Kidney (tissue), 14 donors: Measurements from ENCODE around the gene TMEM240. TPM values are rescaled to one million over a fixed set of nuclear protein-coding genes. Genes with fewer than 3 reads are reported as not detected.

Experiments
- DNase-seq, 5 donors: peaks; one replicate each; pipeline ENCODE4 v3.0.0-alpha.2; 2013 to 2020
- FAIRE-seq: peaks from 2 replicates; lab custom pipeline; 2012; peaks lifted over from hg19 to GRCh38; lab: Jason Lieb, UNC
- H3K27ac ChIP-seq, 2 donors: one replicate each; pipeline ENCODE4 v1.7.0; 2013; ENCODE audit warnings: low read depth in 2 of 2, low read length in 2 of 2, inconsistent platforms in 1 of 2
- H3K27me3 ChIP-seq: one replicate; pipeline ENCODE4 v1.7.1; 2013; ENCODE audit warnings: low read length, inconsistent platforms; ENCODE audit not compliant: control insufficient read depth, insufficient read depth
- H3K36me3 ChIP-seq, 3 donors: one replicate each; pipeline versions ENCODE4 v1.7.0 to v1.7.1; 2013; ENCODE audit warnings: low read length in 3 of 3, control low read depth in 1 of 3, inconsistent platforms in 1 of 3; ENCODE audit not compliant: insufficient read depth in 3 of 3, control insufficient read depth in 2 of 3
- H3K4me1 ChIP-seq, 3 donors: one replicate each; pipeline versions ENCODE4 v1.7.0 to v1.7.1; 2013; ENCODE audit warnings: low read length in 3 of 3, inconsistent platforms in 1 of 3, low read depth in 1 of 3; ENCODE audit not compliant: control insufficient read depth in 2 of 3, insufficient read depth in 2 of 3
- H3K4me3 ChIP-seq, 3 donors: one replicate each; pipeline versions ENCODE4 v1.7.0 to v1.8.1; 2013; ENCODE audit warnings: low read length in 3 of 3, control low read depth in 1 of 3, inconsistent platforms in 1 of 3
- H3K9ac ChIP-seq, 3 donors: one replicate each; pipeline versions ENCODE4 v1.7.0 to v1.7.1; 2013; ENCODE audit warnings: low read length in 3 of 3, control low read depth in 1 of 3, inconsistent platforms in 1 of 3
- H3K9me3 ChIP-seq, 3 donors: one replicate each; pipeline versions ENCODE4 v1.7.0 to v1.7.1; 2013; ENCODE audit warnings: low read length in 3 of 3, control low read depth in 1 of 3, inconsistent platforms in 1 of 3; ENCODE audit not compliant: control insufficient read depth in 2 of 3, insufficient read depth in 1 of 3
- intact Hi-C: fragments of 100-400 bp; cut with DNase I; formaldehyde crosslinking; loops from one replicate; pipeline ENCODE4 v1.11.1; 2022
- polyA plus RNA-seq: library from polyadenylated mRNA; stranded (reverse); fragments of 350-450 nt; fragmentation: Illumina TruSeq; extraction: RNeasy Lipid Tissue Mini Kit (QIAGEN cat#74804); gene quantifications from one replicate; pipeline ENCODE4 v1.2.3, GENCODE V29; 2014; ENCODE audit warnings: low read depth, low replicate concordance; ENCODE audit not compliant: insufficient read depth
- total RNA-seq: library from RNA; stranded (reverse); fragmentation: NEBNext Ultra II Directional; extraction: Animal tissue kit (Norgen Biotek cat#: 25700); gene quantifications from one replicate; pipeline ENCODE4 v1.2.1, GENCODE V29; 2021
- TF ChIP-seq, protein P1 (sequence below): IDR thresholded peaks from 3 replicates; pipeline ENCODE4 v1.5.1; 2012; ENCODE audit warnings: mild to moderate bottlenecking, moderate library complexity, borderline replicate concordance; ENCODE audit not compliant: insufficient read depth; ENCODE audit errors: extremely low read depth
- donor health status: control.
- donor health status: control.
- donor health status: control.
- donor health status: control.
- donor health status: control.
- donor health status: DM: yes; HTN: yes; CAD: no.
- donor health status: Normal renal cell carcinoma (clear cell type).

TMEM240 gene
- total and polyA plus RNA-seq, 2 donors from 2014 or later: 1.7 to 1.9 TPM

DNA sequence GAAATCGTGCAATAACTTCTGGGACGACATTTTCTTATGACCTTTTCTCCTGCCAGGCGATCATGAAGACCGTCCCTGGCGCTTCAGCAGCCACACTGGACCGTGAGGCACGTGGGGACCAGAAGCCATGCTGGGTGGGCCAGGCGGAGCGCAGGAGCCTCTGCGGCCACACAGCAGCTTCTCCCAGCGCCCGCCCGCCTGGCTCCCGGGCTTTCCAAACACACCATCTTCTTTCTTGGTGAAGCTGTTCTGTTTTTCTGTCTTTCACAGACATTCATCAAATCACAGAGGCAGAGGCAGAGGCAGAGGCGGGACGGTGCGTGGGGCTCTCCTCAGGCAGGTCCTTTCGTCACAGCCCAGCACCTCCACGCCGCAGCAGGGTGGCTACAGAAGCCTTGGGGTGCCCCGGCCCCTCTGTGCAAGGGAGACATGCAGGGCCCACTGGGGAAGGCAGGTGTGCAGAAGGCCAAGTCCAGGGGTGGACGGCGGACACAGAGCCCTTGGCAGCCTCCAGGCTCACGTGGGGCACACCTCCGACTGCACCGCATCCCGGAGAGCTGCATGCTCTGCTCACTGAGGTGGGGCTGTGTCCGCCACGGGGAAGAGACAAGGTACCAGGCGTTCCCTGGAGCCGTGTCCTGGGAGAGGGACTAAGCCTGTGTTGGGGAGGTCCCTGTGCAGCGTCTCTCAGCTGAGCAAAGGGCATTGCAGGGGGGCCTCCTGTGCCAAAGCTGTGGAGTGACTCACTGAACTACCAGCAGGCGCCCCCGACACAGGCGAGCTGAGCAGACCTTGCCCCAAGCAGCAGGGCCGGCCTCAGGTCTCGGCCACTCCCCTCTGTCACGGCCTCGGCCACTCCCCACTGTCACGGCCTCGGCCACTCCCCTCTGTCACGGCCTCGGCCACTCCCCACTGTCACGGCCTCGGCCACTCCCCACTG is 2.6 kb upstream of the TMEM240 start:
- H3K27ac ChIP-seq: no peak overlapping the region
- FAIRE-seq: no peak

DNA sequence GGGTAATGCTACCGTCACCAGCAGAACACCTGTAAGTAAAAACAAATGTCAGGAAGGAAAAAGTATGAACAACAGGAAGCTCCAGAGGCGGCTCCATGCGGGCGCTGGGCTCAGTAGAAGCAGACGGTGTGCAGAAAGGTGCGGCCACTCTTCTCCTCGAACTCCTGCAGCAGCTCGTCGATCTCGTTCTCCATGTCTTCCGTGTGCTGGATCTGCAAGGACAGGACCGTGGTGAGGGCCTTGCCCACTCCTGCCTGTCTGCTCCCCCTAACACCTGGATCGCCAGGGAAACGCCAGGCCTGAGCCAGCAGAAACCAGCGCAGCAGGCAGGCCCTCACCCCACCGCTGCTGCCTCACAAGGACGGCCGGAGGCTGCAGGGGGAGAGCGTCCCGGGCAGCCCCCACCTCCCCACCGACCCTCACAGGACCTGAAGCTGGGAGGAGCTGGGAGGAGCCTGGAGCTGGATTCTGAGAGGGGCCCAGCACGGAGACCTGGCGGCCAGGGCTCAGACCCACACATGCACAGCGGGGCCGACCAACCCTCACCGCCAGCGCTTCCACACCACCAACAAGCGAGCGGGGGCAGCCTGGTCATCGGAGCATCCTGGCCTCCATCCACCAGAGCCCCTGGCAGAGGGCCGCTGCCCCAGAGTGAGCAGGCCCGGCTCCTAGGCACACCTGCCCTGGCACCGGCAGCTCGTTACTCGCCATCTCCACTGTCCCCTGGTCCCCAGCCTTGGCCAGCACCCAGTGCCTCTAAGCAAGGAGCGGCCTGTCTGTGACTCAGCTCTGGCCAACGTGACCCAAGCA is 1.7 kb upstream of the TMEM240 start:
- no peaks in the 10 kb centered on the region for H3K27me3 ChIP-seq
- no peaks in the 10 kb centered on the region for H3K9me3 ChIP-seq
- peaks cover 0 to 8% (median 0%) of the 10 kb centered on the region in 3 donors for H3K4me1 ChIP-seq
- no peak for FAIRE-seq
- no peak overlapping the region for H3K9ac ChIP-seq
- H3K4me3 ChIP-seq: no peak overlapping the region
- H3K36me3 ChIP-seq: peaks cover 0 to 3% (median 0%) of the 10 kb centered on the region in 3 donors
- peak in 1 of 5 donors; percentile 53 for DNase-seq
- no peak overlapping the region for H3K27ac ChIP-seq
- intact Hi-C loops: no loop called here
- TF ChIP-seq, protein P1, sequence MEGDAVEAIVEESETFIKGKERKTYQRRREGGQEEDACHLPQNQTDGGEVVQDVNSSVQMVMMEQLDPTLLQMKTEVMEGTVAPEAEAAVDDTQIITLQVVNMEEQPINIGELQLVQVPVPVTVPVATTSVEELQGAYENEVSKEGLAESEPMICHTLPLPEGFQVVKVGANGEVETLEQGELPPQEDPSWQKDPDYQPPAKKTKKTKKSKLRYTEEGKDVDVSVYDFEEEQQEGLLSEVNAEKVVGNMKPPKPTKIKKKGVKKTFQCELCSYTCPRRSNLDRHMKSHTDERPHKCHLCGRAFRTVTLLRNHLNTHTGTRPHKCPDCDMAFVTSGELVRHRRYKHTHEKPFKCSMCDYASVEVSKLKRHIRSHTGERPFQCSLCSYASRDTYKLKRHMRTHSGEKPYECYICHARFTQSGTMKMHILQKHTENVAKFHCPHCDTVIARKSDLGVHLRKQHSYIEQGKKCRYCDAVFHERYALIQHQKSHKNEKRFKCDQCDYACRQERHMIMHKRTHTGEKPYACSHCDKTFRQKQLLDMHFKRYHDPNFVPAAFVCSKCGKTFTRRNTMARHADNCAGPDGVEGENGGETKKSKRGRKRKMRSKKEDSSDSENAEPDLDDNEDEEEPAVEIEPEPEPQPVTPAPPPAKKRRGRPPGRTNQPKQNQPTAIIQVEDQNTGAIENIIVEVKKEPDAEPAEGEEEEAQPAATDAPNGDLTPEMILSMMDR: no peak

More for the DNA sequence above, 2.6 kb upstream of the TMEM240 start:
- DNase-seq: no peak
- Histone ChIP-seq H3K4me3 (no peak overlapping the region), H3K4me1 (peaks cover 0 to 8% (median 0%) of the 10 kb centered on the region in 3 donors), H3K36me3 (peaks cover 0 to 3% (median 0%) of the 10 kb centered on the region in 3 donors), H3K27me3 (no peaks in the 10 kb centered on the region), H3K9ac (no peak overlapping the region), H3K9me3 (no peaks in the 10 kb centered on the region)
- TF ChIP-seq, protein P1: no peak
- intact Hi-C loops: no loop called here

DNA sequence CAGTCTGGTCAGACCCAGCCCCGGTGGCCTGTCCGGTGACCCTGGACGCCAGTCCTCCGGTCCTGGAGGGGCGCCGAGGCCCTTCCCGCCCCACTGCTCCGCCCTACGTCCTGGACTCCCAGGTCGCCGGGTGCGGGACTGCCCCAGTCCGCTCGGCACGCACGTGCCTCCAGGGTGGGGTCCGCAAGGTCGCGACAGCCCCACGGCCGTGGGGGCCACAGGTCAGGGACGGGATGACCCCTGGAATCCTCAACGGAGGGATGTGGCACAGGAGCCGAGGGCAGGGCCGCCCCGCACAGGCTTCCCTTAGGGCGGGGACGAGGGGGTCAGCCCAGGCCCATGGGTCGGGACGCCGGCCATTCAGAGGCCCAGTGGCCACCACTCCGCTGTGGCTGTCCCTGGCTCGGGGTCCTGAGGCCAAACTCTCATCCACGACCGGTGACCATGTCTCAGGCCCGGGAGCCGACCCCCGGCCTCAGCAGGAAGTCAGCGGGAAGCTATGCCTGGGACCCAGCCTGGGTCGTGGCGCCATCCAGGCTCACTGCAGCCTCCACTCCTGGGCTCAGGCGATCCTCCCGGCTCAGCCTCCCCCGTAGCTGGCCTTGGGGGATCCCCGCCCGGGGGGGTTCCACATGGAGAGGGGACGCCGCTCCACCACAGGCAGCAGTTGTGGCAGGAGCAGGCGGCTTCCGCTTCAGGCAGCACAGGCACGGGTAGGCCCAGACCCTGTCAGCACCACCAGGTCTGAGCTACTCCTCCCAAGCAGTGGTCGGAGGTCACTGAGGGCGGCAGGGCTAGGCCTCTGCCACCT is 599 bp upstream of the TMEM240 start:
- DNase-seq (no peak), FAIRE-seq (no peak)
- Histone ChIP-seq H3K9me3 (no peaks in the 10 kb centered on the region), H3K27me3 (no peaks in the 10 kb centered on the region), H3K4me3 (peak overlapping the region in 1 of 3 donors; percentile 31), H3K4me1 (peaks cover 0 to 8% (median 0%) of the 10 kb centered on the region in 3 donors), H3K9ac (peak overlapping the region in 1 of 3 donors; percentile 34), H3K27ac (no peak overlapping the region), H3K36me3 (peaks cover 0 to 3% (median 0%) of the 10 kb centered on the region in 3 donors)
- TF ChIP-seq, protein P1: no peak
- intact Hi-C loops: no loop called here
